GM19372 (cell line): ENCODE measurements around the gene CSGALNACT2.
"Not testable (repeated sequence)": the region's sequence is repeated elsewhere in the genome, so short reads cannot be mapped to it uniquely, and the experiment has no call there.

Experiments used
- ATAC-seq: cut with Tn5 transposase; IDR thresholded peaks from one replicate; pipeline ENCODE4 v1.9.1; 2021; ENCODE audit warnings: mild to moderate bottlenecking, low read depth, moderate library complexity; ENCODE audit not compliant: unreplicated experiment

CSGALNACT2 gene

GRCh38 chr10:43136995-43137716, 1.1 kb upstream of the CSGALNACT2 start:
- no peak for ATAC-seq

GRCh38 chr10:43137717-43138020, 576 bp upstream of the CSGALNACT2 start:
- ATAC-seq: peak; percentile 17

GRCh38 chr10:43138757-43139241, 554 bp downstream of the CSGALNACT2 start:
- ATAC-seq: peak; percentile 42

- no peak for ATAC-seq
Measured at GRCh38 chr10:43141421-43141820, 3.2 kb downstream of the CSGALNACT2 start.

- no peak for ATAC-seq
Measured at GRCh38 chr10:43145311-43145710, 7.1 kb downstream of the CSGALNACT2 start.

GRCh38 chr10:43145936-43146335, 7.7 kb downstream of the CSGALNACT2 start:
- not testable (repeated sequence) for ATAC-seq

GRCh38 chr10:43151371-43151770, 13.1 kb downstream of the CSGALNACT2 start:
- no peak for ATAC-seq

- ATAC-seq: no peak
Measured at GRCh38 chr10:43153901-43154300, 15.7 kb downstream of the CSGALNACT2 start.

- ATAC-seq: no peak
Measured at GRCh38 chr10:43155221-43155620, 17.0 kb downstream of the CSGALNACT2 start.

- ATAC-seq: no peak
Measured at GRCh38 chr10:43155741-43156140, 17.5 kb downstream of the CSGALNACT2 start.

- ATAC-seq: no peak
Measured at GRCh38 chr10:43156590-43157341, 18.5 kb downstream of the CSGALNACT2 start.

- ATAC-seq: no peak
Measured at GRCh38 chr10:43158636-43159035, 20.4 kb downstream of the CSGALNACT2 start.

GRCh38 chr10:43160046-43160920, 22.0 kb downstream of the CSGALNACT2 start:
- ATAC-seq: peak; percentile 40

- peak; percentile 61 for ATAC-seq
Measured at GRCh38 chr10:43160921-43161255, 22.6 kb downstream of the CSGALNACT2 start.

GRCh38 chr10:43162604-43163003, 24.4 kb downstream of the CSGALNACT2 start:
- no peak for ATAC-seq

GRCh38 chr10:43166207-43166879, 28.1 kb downstream of the CSGALNACT2 start:
- ATAC-seq: no peak

- ATAC-seq: peak; percentile 61
Measured at GRCh38 chr10:43166880-43167497, 28.7 kb downstream of the CSGALNACT2 start.

GRCh38 chr10:43167498-43167889, 29.2 kb downstream of the CSGALNACT2 start:
- no peak for ATAC-seq

- no peak for ATAC-seq
Measured at GRCh38 chr10:43170491-43170890, 32.2 kb downstream of the CSGALNACT2 start.

- no peak for ATAC-seq
Measured at GRCh38 chr10:43172645-43173044, 34.4 kb downstream of the CSGALNACT2 start.
